GM12891 (cell line): ENCODE results near the gene DIABLO.

Experiments
- POLR2A ChIP-seq: IDR thresholded peaks from 2 replicates; pipeline ENCODE4 v1.6.1; 2011; ENCODE audit warnings: low read depth, low read length, control low read depth
- POLR2AphosphoS5 ChIP-seq: IDR thresholded peaks from 2 replicates; pipeline ENCODE4 v1.6.1; 2011; ENCODE audit warnings: low read depth, low read length, control low read depth
- POU2F2 ChIP-seq: IDR thresholded peaks from 2 replicates; pipeline ENCODE4 v1.6.1; 2011; ENCODE audit warnings: low read depth, mild to moderate bottlenecking, control low read depth, low read length, moderate library complexity
- SPI1 ChIP-seq: IDR thresholded peaks from 2 replicates; pipeline ENCODE4 v1.6.1; 2011; ENCODE audit warnings: low read depth, low read length, control low read depth
- TAF1 ChIP-seq: IDR thresholded peaks from 2 replicates; pipeline ENCODE4 v1.6.1; 2011; ENCODE audit warnings: low read depth, low read length, control low read depth

GRCh38 chr12:122228092-122228491, 2.2 kb upstream of the DIABLO start:
- TF ChIP-seq TAF1 (no peak), POU2F2 (no peak), POLR2AphosphoS5 (no peak), POLR2A (no peak), SPI1 (no peak)
